Suppressor macrophage treated with lipopolysaccharide for 4 hours (primary cell): ENCODE measurements around the gene CACNA1E.

Experiments
- DNase-seq: peaks from one replicate; pipeline ENCODE4 v3.0.0-alpha.2; 2020

Gene CACNA1E

DNA sequence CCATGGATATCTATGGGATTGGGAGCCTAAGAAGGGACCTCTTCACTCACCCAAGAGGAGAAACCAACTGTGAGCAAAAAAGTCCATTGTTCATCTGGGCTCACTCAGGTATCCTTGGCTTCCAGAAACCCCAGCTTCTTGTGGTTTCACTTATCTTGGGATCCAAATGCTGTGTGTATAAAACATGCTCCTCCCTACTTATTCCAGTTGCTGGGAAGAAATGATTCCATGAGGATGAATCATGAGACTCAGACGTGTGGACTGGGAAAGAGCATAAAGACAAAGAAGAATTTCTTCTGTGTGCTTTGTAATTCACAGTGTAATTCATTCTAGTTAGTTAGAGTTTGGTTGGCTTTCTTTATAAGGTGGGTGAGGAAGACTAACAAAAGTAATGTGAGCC is 294.5 kb downstream of the CACNA1E start:
- no peak for DNase-seq

DNA sequence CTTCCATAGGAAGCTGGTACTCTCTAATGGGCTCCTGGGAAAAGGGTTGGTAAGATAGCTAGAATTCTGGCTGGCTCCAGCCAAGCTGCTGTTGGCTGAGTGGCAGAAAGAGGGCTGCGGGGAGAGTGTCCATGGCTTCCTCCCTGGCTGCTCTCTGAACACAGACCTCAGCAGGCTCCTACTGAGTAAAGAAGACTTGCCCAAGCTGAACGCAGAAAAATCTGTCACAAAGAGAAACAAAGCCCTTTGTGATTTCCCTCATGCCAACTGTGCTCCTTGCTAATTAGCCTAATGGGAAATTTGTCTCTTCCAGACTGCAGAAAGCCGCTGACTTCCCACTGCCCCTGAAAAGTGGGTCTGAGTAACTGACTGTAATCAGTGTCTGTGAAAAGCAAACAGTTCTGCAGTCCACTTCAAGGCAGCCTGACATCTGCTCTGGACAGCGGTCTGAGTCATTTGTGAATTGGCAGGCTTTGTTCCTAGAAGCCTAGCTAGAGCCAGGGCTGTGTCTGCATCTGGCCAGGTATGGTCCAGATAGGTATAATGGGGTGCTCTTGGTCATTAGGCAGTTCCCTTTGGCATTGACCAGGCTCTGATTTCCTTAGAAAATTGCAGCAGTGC is 295.4 kb downstream of the CACNA1E start:
- no peak for DNase-seq

DNA sequence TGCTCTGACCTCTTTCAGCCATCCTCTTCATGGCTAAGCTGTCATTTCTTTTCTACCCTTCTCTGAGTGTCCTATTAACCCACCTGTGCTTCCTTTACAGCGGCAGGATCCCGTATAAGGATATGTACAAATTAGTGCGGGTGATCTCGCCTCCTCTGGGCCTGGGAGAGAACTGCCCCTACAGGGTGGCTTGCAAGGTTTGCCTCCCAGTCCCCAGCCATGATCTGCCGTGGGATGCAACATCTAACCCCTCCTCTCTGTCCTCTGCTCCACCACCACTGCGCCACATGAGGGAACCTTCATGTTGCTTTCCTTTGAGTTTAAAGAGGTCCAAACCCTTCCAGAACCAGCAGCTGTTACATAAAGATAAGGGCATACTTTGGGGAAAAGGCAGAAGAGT is 296.0 kb downstream of the CACNA1E start:
- no peak for DNase-seq

DNA sequence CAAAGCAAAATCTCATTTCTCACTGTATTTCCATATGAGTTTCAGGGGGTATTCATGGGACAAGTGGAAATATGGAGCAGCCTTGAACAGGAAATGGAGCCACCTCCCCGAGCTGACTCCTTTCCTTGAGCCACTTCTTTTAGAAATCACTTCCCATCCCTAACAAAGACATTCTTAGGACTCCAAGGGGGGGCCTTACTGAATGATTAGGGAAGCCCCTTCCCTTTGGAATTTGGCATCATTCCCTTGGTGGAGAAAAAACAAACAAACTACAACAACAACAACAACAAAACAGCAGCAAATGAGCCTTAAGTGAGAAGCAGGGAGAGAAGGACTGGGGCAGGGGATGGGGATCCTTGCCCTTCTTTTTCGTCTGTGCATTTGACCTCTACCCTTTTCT is 299.9 kb downstream of the CACNA1E start:
- DNase-seq, result no peak

DNA sequence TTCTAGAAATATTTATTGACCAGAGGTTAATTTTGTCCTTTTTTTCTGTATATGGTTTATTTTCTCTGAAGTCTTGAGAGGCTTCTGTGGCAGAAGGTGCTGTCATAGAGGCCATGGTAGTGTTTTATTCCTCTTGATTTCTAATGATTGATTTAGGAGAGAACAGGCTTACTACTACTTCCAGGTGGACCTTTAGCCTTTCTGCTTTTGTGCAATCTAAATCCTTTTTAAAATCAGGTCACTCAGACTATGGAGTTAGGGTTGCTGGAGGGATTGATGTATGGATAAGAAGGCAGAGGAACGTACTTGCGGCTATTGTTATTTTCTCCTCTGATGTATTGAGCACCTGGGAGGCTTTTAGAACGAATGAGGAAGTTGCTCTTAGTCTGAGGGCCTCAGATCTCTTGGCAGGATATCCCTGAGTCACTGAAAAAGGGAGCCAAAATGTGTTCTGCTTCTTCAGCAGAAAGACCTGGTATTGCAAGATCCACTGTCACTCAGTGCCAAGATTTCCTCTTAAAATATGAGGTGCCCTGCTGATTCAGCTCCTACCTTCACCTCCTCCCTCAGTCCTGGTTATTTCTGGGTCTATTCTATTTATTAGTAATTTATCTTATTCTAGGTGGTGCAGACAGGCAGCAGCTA is 300.8 kb downstream of the CACNA1E start:
- DNase-seq, result no peak

DNA sequence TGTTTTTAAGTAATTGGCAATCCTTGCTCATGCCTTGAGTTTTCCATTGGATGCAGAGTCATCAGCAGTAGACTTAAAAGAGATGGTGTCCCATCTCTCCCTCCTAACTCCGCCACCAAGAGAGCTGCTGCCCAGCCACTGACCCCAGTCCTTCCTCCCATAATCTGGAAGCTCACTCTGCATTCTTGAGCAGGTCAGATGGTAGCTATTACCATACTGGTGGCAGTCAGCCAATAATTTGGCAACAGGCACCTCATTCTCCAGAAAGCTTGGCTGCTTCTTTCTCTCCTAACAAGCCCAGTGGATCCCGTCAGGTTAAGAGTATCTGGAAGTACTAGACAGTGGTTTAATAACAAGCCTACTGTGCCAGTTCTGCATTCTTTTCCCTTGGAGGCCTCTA is 306.1 kb downstream of the CACNA1E start:
- no peak for DNase-seq

DNA sequence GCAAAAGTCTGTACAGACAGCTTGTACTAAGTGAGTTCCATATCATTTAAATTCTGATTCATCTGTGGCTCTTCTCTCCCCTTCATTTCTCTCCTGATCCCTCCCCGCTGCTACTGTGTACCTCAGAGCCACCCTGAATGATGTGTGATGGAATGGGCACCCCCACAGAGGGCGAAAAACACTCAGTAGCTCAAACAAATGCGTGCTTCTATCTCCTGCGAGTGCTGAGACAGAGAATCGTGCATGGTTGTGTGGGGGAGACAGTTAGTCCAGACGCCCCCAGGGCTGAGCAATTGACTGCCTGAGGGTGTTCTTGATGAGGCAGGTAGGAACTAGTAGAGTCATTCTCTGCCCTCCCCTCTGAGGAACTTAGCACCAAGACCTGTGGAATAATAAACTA is 308.4 kb downstream of the CACNA1E start:
- DNase-seq, result no peak

DNA sequence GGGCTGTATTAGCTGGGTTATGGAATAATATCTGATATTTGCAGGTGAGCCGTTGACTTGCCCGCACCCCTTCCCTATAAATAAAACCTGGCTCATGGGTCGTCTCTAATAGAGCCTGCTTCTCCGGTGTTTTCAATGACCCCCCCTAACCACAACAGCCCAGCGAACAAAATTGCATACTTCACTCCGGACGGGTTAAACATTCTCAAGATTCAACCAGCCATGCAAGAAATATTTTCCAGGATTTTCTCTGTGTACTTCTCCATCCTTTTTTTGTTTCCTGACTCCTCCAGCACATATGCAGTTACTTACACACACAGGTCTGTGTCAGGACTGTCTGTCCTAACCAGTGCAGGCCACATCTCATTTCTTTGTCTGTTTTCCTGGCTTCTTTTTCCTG is 310.5 kb downstream of the CACNA1E start:
- no peak for DNase-seq

DNA sequence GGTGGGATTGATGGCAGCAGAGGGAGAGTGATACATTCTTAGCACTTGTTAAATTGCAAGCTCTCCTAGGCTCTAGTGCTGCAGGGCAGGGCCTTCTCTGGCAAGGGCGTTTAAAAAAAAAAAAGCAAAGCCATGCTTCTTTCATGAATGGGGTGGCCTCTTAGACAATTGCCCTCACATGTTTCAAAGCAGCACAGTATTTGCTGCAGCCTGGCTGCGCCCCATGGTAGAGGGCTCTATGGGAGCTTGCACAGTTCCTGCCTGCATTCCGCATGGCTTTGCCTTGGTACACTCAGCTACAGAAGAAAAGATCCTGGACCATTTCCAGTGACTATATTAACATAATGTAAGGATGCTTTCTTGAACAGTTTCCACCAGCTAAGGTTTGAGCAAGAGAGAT is 311.0 kb downstream of the CACNA1E start:
- no peak for DNase-seq

DNA sequence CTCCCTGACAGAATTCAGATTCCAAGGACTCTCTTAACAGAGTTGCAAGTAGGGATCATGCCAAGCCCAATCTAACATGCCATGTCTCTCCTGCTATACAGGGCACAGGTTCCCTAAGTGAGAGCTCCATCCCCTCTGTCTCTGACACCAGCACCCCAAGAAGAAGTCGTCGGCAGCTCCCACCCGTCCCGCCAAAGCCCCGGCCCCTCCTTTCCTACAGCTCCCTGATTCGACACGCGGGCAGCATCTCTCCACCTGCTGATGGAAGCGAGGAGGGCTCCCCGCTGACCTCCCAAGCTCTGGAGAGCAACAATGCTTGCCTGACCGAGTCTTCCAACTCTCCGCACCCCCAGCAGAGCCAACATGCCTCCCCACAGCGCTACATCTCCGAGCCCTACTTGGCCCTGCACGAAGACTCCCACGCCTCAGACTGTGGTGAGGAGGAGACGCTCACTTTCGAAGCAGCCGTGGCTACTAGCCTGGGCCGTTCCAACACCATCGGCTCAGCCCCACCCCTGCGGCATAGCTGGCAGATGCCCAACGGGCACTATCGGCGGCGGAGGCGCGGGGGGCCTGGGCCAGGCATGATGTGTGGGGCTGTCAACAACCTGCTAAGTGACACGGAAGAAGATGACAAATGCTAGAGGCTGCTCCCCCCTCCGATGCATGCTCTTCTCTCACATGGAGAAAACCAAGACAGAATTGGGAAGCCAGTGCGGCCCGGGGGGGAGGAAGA is 315.0 kb downstream of the CACNA1E start:
- no peak for DNase-seq

DNA sequence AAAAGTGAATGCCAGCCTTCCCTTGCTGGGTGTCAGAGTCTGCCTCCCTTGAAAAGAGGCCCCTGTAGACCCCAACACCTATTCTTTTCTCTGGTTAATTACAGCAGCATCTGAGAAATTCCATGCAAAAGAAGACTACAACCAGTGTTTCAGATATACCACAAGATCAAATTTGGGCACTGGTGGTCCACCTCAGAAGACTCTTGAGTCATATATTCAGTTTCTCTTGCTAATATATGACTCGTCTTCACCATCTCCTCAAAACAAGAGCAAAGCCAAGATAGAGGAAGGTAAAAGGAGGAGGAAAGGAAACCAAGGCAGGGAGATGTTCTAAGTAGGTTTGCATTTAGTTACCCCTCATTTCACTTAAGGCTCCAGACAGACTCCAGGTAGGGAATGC is 318.3 kb downstream of the CACNA1E start:
- no peak for DNase-seq

DNA sequence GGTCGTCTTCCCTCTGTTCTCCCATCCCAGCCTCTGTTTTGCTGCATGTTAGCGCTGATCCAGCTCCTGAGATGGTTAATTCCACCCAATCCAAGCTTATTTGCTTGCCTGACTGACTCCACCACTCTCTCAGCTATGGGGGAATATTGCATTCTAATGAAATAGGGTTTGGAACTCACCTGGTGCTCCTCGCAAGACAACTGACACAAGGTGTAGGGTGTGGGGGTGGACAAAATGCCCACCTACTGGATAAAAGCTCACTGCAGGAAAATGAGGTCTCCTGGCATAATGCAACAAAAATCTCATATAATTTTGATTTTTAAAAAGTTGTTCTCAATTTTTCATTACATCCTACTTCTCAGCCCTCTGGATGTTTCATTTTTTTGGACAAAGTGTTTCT is 319.1 kb downstream of the CACNA1E start:
- no peak for DNase-seq

DNA sequence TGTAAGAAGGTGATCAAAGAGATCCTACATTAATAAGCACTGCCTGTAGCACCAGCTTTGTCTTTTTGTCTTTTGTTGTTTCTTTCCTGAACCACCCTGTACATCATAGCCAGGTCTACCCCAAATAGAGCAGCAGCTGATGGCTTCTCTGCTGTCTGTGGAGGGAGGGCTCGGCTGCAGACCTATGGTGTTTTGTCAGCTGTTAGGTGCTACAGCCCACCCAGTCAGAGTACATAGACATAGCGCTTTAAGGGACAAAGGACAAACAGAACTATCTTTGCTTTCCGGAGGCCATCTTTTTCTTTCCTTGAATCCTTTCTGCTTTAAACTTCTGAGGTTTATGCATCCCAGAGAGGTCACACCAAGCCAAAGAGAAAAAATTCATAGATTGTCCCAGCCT is 320.1 kb downstream of the CACNA1E start:
- no peak for DNase-seq

DNA sequence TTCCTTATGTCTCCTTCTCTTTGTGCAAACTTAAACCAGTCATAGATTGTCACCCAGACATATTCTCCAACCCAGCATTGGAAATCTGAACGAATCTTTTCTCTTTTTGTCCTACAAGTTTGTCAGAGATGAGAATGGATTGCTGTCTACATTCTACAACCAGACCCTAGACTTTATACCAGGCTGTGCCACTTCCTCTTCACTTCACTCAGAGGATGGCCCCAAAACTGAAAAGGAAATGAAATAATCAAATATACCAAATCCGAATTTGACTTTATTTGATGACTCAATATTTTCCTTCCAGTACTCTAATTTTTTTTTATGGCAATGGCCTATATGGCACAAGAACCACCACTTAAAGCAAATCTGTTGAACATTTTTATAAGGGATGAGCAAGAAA is 321.7 kb downstream of the CACNA1E start:
- DNase-seq, result no peak

DNA sequence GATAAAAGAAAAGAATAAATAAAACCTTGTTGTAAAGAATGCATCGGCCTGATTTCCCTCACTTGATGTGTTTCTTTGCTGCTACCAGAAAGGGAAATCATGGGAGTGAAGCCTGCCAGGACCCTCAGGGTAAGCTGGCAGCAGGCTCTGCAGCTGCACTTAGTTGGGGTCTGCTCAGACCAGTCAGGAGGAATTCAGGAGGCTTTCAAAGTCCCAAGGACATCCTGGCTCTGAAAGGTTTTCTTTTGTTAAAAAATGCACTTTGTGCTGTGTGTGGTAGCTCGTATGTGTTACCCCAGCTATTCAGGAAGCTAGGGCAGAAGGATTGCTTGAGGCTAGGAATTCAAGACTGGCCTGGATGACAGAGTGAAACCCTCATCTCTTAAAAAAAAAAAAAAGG is 323.4 kb downstream of the CACNA1E start:
- no peak for DNase-seq

DNA sequence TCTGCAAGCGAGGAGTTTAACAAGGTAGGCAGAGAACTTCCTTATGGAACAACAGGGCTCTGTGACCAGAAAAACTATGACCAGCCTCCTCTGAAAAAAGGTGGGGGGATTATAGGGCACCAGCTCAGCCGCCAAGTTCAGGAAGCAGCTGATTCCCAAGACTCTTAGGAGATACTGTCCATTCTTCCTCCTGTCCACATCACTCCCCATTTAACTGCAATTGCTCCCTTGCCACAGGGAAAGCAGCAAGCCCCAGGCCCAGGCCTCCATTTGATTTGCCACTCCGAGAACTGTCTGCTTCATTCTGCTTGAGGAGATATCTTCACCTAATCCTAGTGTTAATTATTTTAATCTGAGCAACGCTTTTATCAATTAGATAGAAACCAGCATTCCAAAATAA is 323.9 kb downstream of the CACNA1E start:
- no peak for DNase-seq

DNA sequence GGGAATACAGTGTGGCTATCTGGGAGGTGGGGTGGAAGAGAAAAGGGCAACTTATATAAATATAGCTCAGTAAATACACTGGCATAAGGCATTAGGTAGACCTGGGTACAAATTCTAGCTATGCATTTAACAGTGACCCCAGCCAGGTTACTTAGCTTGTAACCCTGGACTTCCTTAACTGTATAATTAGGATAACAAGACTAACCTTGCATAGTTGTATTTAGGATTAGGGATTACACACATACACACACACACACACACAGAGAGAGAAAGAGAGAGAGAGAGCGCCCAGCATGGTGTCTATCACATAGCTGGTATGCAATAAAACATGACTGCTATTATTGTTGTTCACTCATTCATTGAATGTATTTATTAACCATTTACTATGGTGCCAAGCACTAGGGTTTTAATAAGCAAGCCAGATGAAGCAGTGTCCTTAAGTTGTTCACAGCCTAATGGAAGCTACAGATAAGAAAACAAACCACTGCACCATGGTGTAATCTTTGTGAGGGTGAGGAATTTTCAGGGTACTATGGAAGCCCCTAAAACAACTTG is 326.8 kb downstream of the CACNA1E start:
- no peak for DNase-seq

DNA sequence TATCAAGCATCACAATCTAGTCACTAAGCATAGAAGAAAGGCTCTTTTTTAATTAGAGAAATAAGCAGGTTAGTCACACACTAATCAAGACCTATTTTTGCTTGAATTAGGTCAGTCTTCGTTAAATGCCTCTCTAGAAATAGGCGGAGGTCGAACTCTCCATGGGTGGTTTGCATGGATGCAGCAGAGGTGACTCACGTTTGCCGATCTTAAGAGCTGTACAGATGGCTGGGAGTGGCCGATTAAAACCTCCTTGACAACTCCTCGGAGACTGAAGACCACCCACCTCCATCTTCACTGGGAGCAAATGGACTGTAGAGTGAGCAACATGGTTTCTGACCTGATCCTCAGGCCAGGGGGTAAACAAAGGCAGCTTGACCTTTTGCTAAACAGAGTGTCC is 328.9 kb downstream of the CACNA1E start:
- no peak for DNase-seq

DNA sequence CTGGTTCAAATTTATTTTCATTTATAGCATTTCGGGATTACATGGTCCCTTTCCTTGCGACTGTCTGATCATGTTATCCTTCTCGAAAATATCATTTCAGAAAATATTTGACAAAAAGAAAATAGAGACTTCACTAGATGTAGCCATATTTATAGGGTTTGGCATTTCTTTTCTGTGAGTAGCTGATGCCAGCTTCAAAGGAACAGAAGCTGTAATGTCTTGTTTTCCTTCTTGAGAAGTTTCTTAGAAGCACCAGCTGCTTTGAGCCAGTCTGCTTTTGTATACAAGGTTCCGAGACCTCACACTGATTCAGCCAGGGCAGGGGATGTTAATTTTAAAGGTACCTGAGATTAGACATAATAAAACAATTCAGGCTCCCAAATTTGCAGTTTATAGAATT is 329.9 kb downstream of the CACNA1E start:
- no peak for DNase-seq

DNA sequence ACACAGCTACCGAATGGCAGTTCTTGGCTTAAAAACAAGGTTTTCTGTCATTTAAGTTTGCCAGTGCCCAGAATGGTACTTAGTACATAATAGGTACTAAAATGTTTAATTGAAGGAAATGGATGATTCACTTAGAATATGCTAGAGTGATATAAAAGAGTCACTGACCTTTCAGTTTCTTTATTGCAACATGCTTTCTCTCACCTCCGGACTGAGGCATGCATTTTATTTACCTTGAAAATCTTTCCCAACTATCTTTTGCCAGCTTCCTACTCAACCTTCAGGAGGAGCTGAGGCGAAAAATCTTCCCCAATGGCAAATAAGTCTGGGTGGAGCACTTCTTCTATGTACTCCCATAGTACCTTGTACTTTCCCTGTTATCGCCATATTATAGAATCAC is 333.3 kb downstream of the CACNA1E start:
- DNase-seq, result no peak

DNA sequence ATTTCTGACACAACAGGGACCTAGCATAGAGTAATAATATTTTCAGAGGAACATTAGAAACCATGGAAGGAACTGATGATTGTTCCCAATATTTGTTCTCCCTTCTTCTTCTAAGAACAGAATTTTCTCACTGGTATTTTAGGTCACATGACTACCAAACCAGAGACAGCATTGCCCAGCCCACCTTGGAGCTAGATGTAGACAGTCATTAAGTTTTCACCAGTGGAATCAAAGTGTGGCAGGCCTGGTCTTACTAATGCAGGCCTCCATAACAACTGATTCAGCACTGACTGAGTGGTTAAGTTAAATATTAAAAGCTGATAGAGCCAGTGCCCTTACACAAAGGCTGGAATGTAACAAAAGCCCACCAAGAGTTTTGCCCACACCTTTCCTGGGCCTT is 333.8 kb downstream of the CACNA1E start:
- no peak for DNase-seq

DNA sequence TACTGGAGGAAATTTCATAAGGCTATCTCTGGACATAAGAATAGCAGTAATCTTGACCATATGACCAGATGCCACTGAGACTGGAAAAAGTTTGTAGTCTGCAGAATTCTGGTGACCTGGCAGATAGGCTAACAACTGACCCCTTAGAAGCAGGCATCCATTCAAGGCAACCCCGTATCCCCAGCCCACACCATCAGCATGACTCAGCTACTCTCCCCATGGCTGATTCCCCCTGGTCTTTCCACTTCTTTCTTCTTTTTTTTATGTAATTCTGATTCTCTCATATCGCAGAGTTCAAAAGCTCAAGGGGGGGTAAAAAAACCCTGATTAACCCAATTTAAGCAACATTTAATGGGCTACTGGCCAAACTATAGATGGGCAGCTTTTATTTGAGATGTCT is 335.1 kb downstream of the CACNA1E start:
- DNase-seq, result no peak

DNA sequence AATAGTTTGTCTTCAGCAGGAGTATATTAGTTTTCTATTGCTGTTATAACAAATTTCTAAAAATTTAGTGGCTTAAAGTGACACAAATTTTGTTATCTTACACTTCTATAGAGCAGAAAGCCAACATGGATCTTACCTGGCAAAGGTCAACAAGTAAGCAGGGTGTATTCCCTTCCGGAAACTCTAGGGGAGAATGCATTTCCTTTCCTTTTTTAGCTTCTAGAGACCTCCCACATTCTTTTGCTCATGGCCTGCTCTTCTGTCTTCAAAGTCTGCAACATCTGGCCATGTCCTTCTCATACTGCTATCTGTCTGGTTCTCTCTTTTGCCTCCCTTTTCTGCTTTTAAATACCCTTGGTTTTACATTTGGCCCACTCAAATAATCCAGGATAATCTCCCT is 335.6 kb downstream of the CACNA1E start:
- DNase-seq, result no peak

DNA sequence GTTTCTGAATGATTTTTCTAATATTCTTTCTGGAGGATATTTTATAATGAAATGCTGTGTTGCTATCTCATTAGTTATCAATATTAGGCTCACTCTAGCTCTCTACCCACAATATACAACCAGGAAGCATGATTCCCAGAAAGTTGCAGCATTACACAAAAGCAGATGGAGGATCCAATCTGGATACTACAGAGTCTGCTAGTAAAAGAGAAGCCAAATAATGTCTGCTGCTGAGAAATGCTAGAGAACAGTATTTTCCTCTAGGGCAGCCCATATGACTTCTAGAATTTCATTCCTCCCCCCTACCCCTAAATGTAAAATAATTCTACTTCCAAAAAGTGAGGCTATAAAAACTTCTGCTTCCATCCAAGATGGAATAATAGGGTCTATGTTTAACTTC is 338.4 kb downstream of the CACNA1E start:
- DNase-seq, result no peak
